Glutamatergic neuron (in vitro differentiated cells): ENCODE results near the gene MTHFR. TPM values are rescaled to one million over a fixed set of nuclear protein-coding genes. Genes with fewer than 3 reads are reported as not detected.

Experiments
- DNase-seq: peaks from one replicate; pipeline ENCODE4 v3.0.0; 2022
- H3K27ac Mint-ChIP-seq: one replicate; pipeline ENCODE4 v1.8.0; 2020; ENCODE audit warnings: mild to moderate bottlenecking, mixed read lengths, inconsistent platforms; ENCODE audit not compliant: unreplicated experiment
- H3K27me3 Mint-ChIP-seq: one replicate; pipeline ENCODE4 v1.8.0; 2020; ENCODE audit warnings: mild to moderate bottlenecking, moderate library complexity, mixed read lengths, inconsistent platforms; ENCODE audit not compliant: unreplicated experiment
- H3K36me3 Mint-ChIP-seq: one replicate; pipeline ENCODE4 v1.8.0; 2020; ENCODE audit warnings: mild to moderate bottlenecking, mixed read lengths, inconsistent platforms; ENCODE audit not compliant: unreplicated experiment
- H3K4me1 Mint-ChIP-seq: one replicate; pipeline ENCODE4 v1.8.0; 2020; ENCODE audit warnings: mild to moderate bottlenecking, low read depth, mixed read lengths, inconsistent platforms; ENCODE audit not compliant: unreplicated experiment
- H3K4me3 Mint-ChIP-seq: one replicate; pipeline ENCODE4 v1.8.0; 2020; ENCODE audit warnings: mild to moderate bottlenecking, mixed read lengths, inconsistent platforms; ENCODE audit not compliant: unreplicated experiment
- H3K9me3 Mint-ChIP-seq: one replicate; pipeline ENCODE4 v1.8.0; 2020; ENCODE audit warnings: mild to moderate bottlenecking, moderate library complexity, mixed read lengths, inconsistent platforms; ENCODE audit not compliant: unreplicated experiment
- total RNA-seq: library from RNA; stranded (reverse); fragmentation: NEBNext Ultra II Directional; extraction: Animal tissue kit (Norgen Biotek cat#: 25700); gene quantifications from one replicate; pipeline ENCODE4 v1.2.1, GENCODE V29; 2021; ENCODE audit not compliant: unreplicated experiment
- TF ChIP-seq, protein P1 (sequence below): fragments of 200-600 bp; sonication (generic); IDR thresholded peaks from one replicate; pipeline ENCODE4 v1.5.0; 2021; ENCODE audit not compliant: partially characterized antibody, unreplicated experiment

MTHFR gene
- total RNA-seq, 1 donor from 2014 or later: 83.2 TPM

GRCh38 chr1:11780380-11781147, 25.2 kb downstream of the MTHFR start:
- H3K4me1 Mint-ChIP-seq: peaks cover 2% of the 10 kb centered on the region
- peaks cover 2% of the 10 kb centered on the region for H3K9me3 Mint-ChIP-seq
- H3K4me3 Mint-ChIP-seq: no peak overlapping the region
- no peaks in the 10 kb centered on the region for H3K27me3 Mint-ChIP-seq
- H3K27ac Mint-ChIP-seq: no peak overlapping the region
- H3K36me3 Mint-ChIP-seq: no peaks in the 10 kb centered on the region
- no peak for DNase-seq
- TF ChIP-seq, protein P1, sequence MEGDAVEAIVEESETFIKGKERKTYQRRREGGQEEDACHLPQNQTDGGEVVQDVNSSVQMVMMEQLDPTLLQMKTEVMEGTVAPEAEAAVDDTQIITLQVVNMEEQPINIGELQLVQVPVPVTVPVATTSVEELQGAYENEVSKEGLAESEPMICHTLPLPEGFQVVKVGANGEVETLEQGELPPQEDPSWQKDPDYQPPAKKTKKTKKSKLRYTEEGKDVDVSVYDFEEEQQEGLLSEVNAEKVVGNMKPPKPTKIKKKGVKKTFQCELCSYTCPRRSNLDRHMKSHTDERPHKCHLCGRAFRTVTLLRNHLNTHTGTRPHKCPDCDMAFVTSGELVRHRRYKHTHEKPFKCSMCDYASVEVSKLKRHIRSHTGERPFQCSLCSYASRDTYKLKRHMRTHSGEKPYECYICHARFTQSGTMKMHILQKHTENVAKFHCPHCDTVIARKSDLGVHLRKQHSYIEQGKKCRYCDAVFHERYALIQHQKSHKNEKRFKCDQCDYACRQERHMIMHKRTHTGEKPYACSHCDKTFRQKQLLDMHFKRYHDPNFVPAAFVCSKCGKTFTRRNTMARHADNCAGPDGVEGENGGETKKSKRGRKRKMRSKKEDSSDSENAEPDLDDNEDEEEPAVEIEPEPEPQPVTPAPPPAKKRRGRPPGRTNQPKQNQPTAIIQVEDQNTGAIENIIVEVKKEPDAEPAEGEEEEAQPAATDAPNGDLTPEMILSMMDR: no peak

GRCh38 chr1:11779715-11780379, 25.9 kb downstream of the MTHFR start:
- Mint-ChIP-seq H3K4me3 (no peak overlapping the region), H3K27ac (no peak overlapping the region), H3K27me3 (no peaks in the 10 kb centered on the region), H3K36me3 (no peaks in the 10 kb centered on the region), H3K4me1 (no peaks in the 10 kb centered on the region), H3K9me3 (peaks cover 2% of the 10 kb centered on the region)
- no peak for DNase-seq
- TF ChIP-seq, protein P1: no peak

- H3K27ac Mint-ChIP-seq: no peak overlapping the region
- no peaks in the 10 kb centered on the region for H3K36me3 Mint-ChIP-seq
- TF ChIP-seq, protein P1: no peak
- no peak overlapping the region for H3K4me3 Mint-ChIP-seq
- H3K4me1 Mint-ChIP-seq: no peaks in the 10 kb centered on the region
- H3K9me3 Mint-ChIP-seq: peaks cover 2% of the 10 kb centered on the region
- peaks cover 2% of the 10 kb centered on the region for H3K27me3 Mint-ChIP-seq
- DNase-seq: no peak
Observed at GRCh38 chr1:11778844-11779623, 26.7 kb downstream of the MTHFR start.

DNA sequence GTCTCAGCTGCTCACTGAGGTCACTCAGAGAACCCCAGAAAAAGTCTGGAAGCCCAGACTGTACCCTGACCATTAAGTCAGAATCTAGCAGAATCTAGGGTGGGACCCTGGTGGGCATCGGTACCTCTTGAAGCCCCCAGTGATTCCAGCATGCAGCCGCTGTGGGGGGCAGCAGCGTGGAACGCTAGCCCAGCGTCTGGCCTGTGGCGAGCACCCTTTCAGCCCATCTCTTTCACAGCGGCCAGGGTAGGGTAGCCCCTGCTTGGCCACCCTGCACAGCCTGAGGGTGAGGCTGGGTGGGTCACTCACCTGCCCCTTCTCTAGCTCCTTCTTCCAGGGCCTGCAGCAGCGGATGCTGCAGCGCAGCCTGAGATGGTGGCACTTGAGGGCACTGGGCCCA, 27.4 kb downstream of the MTHFR start:
- no peaks in the 10 kb centered on the region for H3K4me1 Mint-ChIP-seq
- H3K9me3 Mint-ChIP-seq: peaks cover 2% of the 10 kb centered on the region
- no peak overlapping the region for H3K27ac Mint-ChIP-seq
- H3K36me3 Mint-ChIP-seq: no peaks in the 10 kb centered on the region
- no peak for DNase-seq
- peaks cover 2% of the 10 kb centered on the region for H3K27me3 Mint-ChIP-seq
- H3K4me3 Mint-ChIP-seq: no peak overlapping the region
- TF ChIP-seq, protein P1: no peak
